Measurements from ENCODE around the gene ITGB4. TPM values are rescaled to one million over a fixed set of nuclear protein-coding genes. Genes with fewer than 3 reads are reported as not detected.

Gene ITGB4
- total and polyA plus RNA-seq, 2 of the 13 experiments (the other 11 are each of a cell fraction or from before 2014, with no cell fraction given) = 6.9 to 14.5 TPM

GRCh38 chr17:75738218-75738802 lies 17.1 kb downstream of the ITGB4 start (continued):
- no peak for TF ChIP-seq ARID3A (IDR thresholded peaks at IDR 0.05; ENCODE audit: low read depth, low read length)
- TF ChIP-seq FOXC1 (CRISPR knock-in tag; IDR thresholded peaks at IDR 0.05; ENCODE audit: borderline replicate concordance) = 0 out of 2 replicates have a peak, but pooled peaks have one; percentile 61
- TF ChIP-seq ZNF772 (CRISPR knock-in tag; IDR thresholded peaks at IDR 0.05) = no peak
- peak; percentile 63; the same call in 1 of the 2 replicates for TF ChIP-seq ZNF782 (CRISPR knock-in tag; IDR thresholded peaks at IDR 0.05; ENCODE audit: borderline replicate concordance)
- TF ChIP-seq MIER2 (CRISPR knock-in tag; IDR thresholded peaks at IDR 0.05) = no peak
- no peak for TF ChIP-seq NCOR1 (IDR thresholded peaks at IDR 0.05; ENCODE audit: borderline replicate concordance, low read length)
- peak; percentile 34; the same call in 1 of the 2 replicates for TF ChIP-seq KAT8 (CRISPR knock-in tag; IDR thresholded peaks at IDR 0.05)
- peak; percentile 36 for TF ChIP-seq ZNF781 (CRISPR knock-in tag; IDR thresholded peaks at IDR 0.05; ENCODE audit: borderline replicate concordance, not compliant biosample characterization)
- TF ChIP-seq ONECUT2 (CRISPR knock-in tag; IDR thresholded peaks at IDR 0.05) = no peak
- TF ChIP-seq HIC2 (CRISPR knock-in tag; IDR thresholded peaks at IDR 0.05; ENCODE audit: low read depth) = peak; percentile 52; the same call in 1 of the 2 replicates
- TF ChIP-seq ZFP36 (IDR thresholded peaks at IDR 0.05; ENCODE audit: borderline replicate concordance, low read depth, low read length, partially characterized antibody) = no peak
- TF ChIP-seq NONO (IDR thresholded peaks at IDR 0.05) = no peak
- TF ChIP-seq NONO (CRISPR knock-in tag; conservative IDR thresholded peaks at IDR 0.05) = 0 out of 2 replicates have a peak, but pooled peaks have one; percentile 45
- peak; percentile 58; the same call in 1 of the 2 replicates for TF ChIP-seq KDM5B (CRISPR knock-in tag; IDR thresholded peaks at IDR 0.05; ENCODE audit: borderline replicate concordance)
- TF ChIP-seq DR1 (CRISPR knock-in tag; IDR thresholded peaks at IDR 0.05) = no peak
- no peak for TF ChIP-seq RAD21 (CRISPR knock-in tag; IDR thresholded peaks at IDR 0.05)
- no peak for TF ChIP-seq KLF9 (CRISPR knock-in tag; IDR thresholded peaks at IDR 0.05; ENCODE audit: low read depth)
- TF ChIP-seq ZNF629 (CRISPR knock-in tag; conservative IDR thresholded peaks at IDR 0.05) = no peak
- 0 out of 2 replicates have a peak, but pooled peaks have one; percentile 62 for TF ChIP-seq TRAFD1 (CRISPR knock-in tag; IDR thresholded peaks at IDR 0.05; ENCODE audit: borderline replicate concordance)
- peak; percentile 74; the same call in 1 of the 2 replicates for TF ChIP-seq ZNF350 (CRISPR knock-in tag; IDR thresholded peaks at IDR 0.05; ENCODE audit: borderline replicate concordance, low read depth)
- no peak for TF ChIP-seq MAF1 (CRISPR knock-in tag; IDR thresholded peaks at IDR 0.05; ENCODE audit: borderline replicate concordance)
- TF ChIP-seq CBFB (CRISPR knock-in tag; IDR thresholded peaks at IDR 0.05) = no peak
- TF ChIP-seq ZBTB46 (CRISPR knock-in tag; IDR thresholded peaks at IDR 0.05; ENCODE audit: borderline replicate concordance) = no peak
